Gastroesophageal sphincter (tissue), 3 donors: ENCODE data around the gene KCNT1.

Source experiments
- POLR2A ChIP-seq, 2 donors: fragments of 450-650 bp; IDR thresholded peaks; one replicate each; pipeline ENCODE4 v1.6.1; 2017; ENCODE audit warnings: antibody characterized with exemption in 2 of 2, mild to moderate bottlenecking in 2 of 2, moderate library complexity in 1 of 2
- POLR2AphosphoS5 ChIP-seq: sonication (generic); formaldehyde crosslinking; IDR thresholded peaks from one replicate; pipeline ENCODE4 v1.6.1; 2017; ENCODE audit warnings: antibody characterized with exemption
- TF ChIP-seq, protein P1 (sequence below), 4 experiments: fragments of 200-600 bp in 2 of 4; fragments of 450-650 bp in 2 of 4; sonication (generic) in 1 of 4; IDR thresholded peaks; one replicate each; pipeline ENCODE4 v1.5.1; 2017 to 2019; ENCODE audit warnings: antibody characterized with exemption in 4 of 4, mild to moderate bottlenecking in 2 of 4, moderate library complexity in 2 of 4

DNA sequence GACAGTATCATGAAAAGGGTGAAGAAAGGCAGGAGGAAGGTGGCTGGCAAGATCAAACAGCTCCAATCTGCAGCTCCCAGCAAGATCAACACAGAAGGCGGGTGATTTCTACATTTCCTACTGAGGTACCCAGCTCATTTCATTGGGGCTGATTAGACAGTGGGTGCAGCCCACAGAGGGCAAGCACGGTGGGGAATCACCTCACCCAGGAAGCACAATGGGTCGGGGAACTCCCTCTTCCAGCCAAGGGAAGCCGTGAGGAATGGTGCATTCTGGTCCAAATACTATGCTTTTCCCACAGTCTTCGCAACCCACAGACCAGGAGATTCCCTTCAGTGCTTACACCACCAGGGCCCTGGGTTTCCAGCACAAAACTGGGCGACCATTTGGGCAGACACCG lies 138.6 kb downstream of the KCNT1 start:
- TF ChIP-seq POLR2AphosphoS5 = no peak
- TF ChIP-seq POLR2A (IDR thresholded peaks at IDR 0.05) = no peak
- TF ChIP-seq, protein P1, sequence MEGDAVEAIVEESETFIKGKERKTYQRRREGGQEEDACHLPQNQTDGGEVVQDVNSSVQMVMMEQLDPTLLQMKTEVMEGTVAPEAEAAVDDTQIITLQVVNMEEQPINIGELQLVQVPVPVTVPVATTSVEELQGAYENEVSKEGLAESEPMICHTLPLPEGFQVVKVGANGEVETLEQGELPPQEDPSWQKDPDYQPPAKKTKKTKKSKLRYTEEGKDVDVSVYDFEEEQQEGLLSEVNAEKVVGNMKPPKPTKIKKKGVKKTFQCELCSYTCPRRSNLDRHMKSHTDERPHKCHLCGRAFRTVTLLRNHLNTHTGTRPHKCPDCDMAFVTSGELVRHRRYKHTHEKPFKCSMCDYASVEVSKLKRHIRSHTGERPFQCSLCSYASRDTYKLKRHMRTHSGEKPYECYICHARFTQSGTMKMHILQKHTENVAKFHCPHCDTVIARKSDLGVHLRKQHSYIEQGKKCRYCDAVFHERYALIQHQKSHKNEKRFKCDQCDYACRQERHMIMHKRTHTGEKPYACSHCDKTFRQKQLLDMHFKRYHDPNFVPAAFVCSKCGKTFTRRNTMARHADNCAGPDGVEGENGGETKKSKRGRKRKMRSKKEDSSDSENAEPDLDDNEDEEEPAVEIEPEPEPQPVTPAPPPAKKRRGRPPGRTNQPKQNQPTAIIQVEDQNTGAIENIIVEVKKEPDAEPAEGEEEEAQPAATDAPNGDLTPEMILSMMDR (IDR thresholded peaks at IDR 0.05) = no peak
